Umbilical cord (tissue), 2 donors: ENCODE data around the gene MGAT4B. TPM values are rescaled to one million over a fixed set of nuclear protein-coding genes. Genes with fewer than 3 reads are reported as not detected.
"Not testable (repeated sequence)": the region's sequence is repeated elsewhere in the genome, so short reads cannot be mapped to it uniquely, and the experiment has no call there.

ENCODE experiments used
- DNase-seq: peaks from one replicate; pipeline ENCODE4 v3.0.0-alpha.2; 2015; ENCODE audit warnings: low spot score
- total RNA-seq: library from RNA; depleted of rRNA; stranded (reverse); fragments of >200 nt; gene quantifications from one replicate; pipeline ENCODE4 v1.2.3, GENCODE V29; 2014; ENCODE audit warnings: low replicate concordance; ENCODE audit not compliant: insufficient read depth

The MGAT4B gene
- total RNA-seq, 1 donor from 2014 or later: 43.3 TPM

GRCh38 chr5:179795049-179795862 lies 11.4 kb downstream of the MGAT4B start:
- DNase-seq: no peak

- DNase-seq: no peak
Observed at GRCh38 chr5:179794575-179794974, 12.1 kb downstream of the MGAT4B start.

- DNase-seq: no peak
Observed at GRCh38 chr5:179794171-179794570, 12.5 kb downstream of the MGAT4B start.

- DNase-seq: peak; percentile 91
Observed at GRCh38 chr5:179793468-179794139, 13.1 kb downstream of the MGAT4B start, which contains the start of gene LTC4S. Gene LTC4S (plus strand): TSS chr5:179793986. CDS start chr5:179794081, 95 bp downstream.

- DNase-seq: no peak
Observed at GRCh38 chr5:179792612-179793467, 13.8 kb downstream of the MGAT4B start.

- DNase-seq: peak; percentile 42
Observed at GRCh38 chr5:179791881-179792611, 14.6 kb downstream of the MGAT4B start.

GRCh38 chr5:179789278-179789677 lies 17.4 kb downstream of the MGAT4B start:
- not testable (repeated sequence) for DNase-seq

- no peak for DNase-seq
Observed at GRCh38 chr5:179788193-179788854, 18.3 kb downstream of the MGAT4B start.

GRCh38 chr5:179786861-179787260 lies 19.8 kb downstream of the MGAT4B start:
- DNase-seq: no peak

GRCh38 chr5:179783128-179783527 lies 23.5 kb downstream of the MGAT4B start:
- DNase-seq: no peak

- no peak for DNase-seq
Observed at GRCh38 chr5:179781846-179782245, 24.8 kb downstream of the MGAT4B start.

- peak; percentile 70 for DNase-seq
Observed at GRCh38 chr5:179780362-179780761, 26.3 kb downstream of the MGAT4B start.

- DNase-seq: no peak
Observed at GRCh38 chr5:179779826-179780225, 26.8 kb downstream of the MGAT4B start.

GRCh38 chr5:179778591-179778990 lies 28.1 kb downstream of the MGAT4B start:
- DNase-seq: no peak

- DNase-seq: no peak
Observed at GRCh38 chr5:179777909-179778308, 28.8 kb downstream of the MGAT4B start.

- no peak for DNase-seq
Observed at GRCh38 chr5:179777456-179777855, 29.2 kb downstream of the MGAT4B start.

- no peak for DNase-seq
Observed at GRCh38 chr5:179776411-179776938, 30.2 kb downstream of the MGAT4B start.

GRCh38 chr5:179774442-179774841 lies 32.2 kb downstream of the MGAT4B start:
- DNase-seq: no peak

GRCh38 chr5:179773686-179774040 lies 33.0 kb downstream of the MGAT4B start:
- DNase-seq: no peak

GRCh38 chr5:179772351-179772750 lies 34.3 kb downstream of the MGAT4B start:
- no peak for DNase-seq
